PC-9 (cell line): ENCODE results near the gene GRM3. TPM values are rescaled to one million over a fixed set of nuclear protein-coding genes. Genes with fewer than 3 reads are reported as not detected.

Source experiments
- BruUV-seq: library from RNA; stranded (reverse); fragments of 400-500 nt; replicated peaks from 2 replicates; lab custom pipeline; 2021; lab: Mats Ljungman, UMichigan
- CTCF ChIA-PET: fragments of 300-600 bp; sonication (Branson Sonifier 250); formaldehyde crosslinking; loops from one replicate; lab custom pipeline; 2022; ENCODE audit warnings: antibody characterized with exemption; lab: Charles Lee
- POLR2A ChIA-PET: fragments of 300-600 bp; sonication (Branson Sonifier 250); formaldehyde crosslinking; loops from one replicate; lab custom pipeline; 2022; ENCODE audit warnings: antibody characterized with exemption; ENCODE audit not compliant: unreplicated experiment; lab: Charles Lee
- DNase-seq, 2 experiments: peaks; one replicate each; pipeline versions ENCODE4 v3.0.0 to v3.0.0-alpha.2; 2015 to 2022; ENCODE audit warnings: mixed read lengths in 1 of 2
- H2AFZ ChIP-seq: fragments of 200-600 bp; sonication (generic); 2 replicates; pipeline ENCODE4 v1.8.1; 2017; ENCODE audit warnings: antibody characterized with exemption
- H3F3A ChIP-seq: fragments of 200-600 bp; sonication (generic); 2 replicates; pipeline ENCODE4 v1.8.1; 2017; ENCODE audit warnings: antibody characterized with exemption, mild to moderate bottlenecking, low read depth; ENCODE audit not compliant: insufficient read depth
- H3K27ac ChIP-seq: fragments of 200-600 bp; sonication (generic); 2 replicates; pipeline ENCODE4 v1.6.1; 2016; ENCODE audit warnings: mixed run types
- H3K27me3 ChIP-seq: fragments of 200-600 bp; sonication (generic); 2 replicates; pipeline ENCODE4 v1.6.1; 2016; ENCODE audit warnings: low read depth, mixed run types; ENCODE audit not compliant: insufficient read depth
- H3K36me3 ChIP-seq: fragments of 200-600 bp; sonication (generic); 2 replicates; pipeline ENCODE4 v1.6.1; 2016; ENCODE audit warnings: low read depth, mixed run types
- H3K4me1 ChIP-seq: fragments of 200-600 bp; sonication (generic); replicated peaks from 2 replicates; pipeline ENCODE4 v1.6.1; 2016; ENCODE audit warnings: mixed run types; ENCODE audit not compliant: insufficient read depth
- H3K4me2 ChIP-seq: fragments of 200-600 bp; sonication (generic); 2 replicates; pipeline ENCODE4 v1.6.1; 2017; ENCODE audit warnings: mixed run types
- H3K4me3 ChIP-seq: fragments of 200-600 bp; sonication (generic); 2 replicates; pipeline ENCODE4 v1.6.1; 2016; ENCODE audit warnings: mixed run types
- H3K79me2 ChIP-seq: fragments of 200-600 bp; sonication (generic); 2 replicates; pipeline ENCODE4 v1.6.1; 2017; ENCODE audit warnings: low read depth, mixed run types
- H3K9me2 ChIP-seq: fragments of 200-600 bp; sonication (generic); 2 replicates; pipeline ENCODE4 v1.8.1; 2017; ENCODE audit warnings: mild to moderate bottlenecking; ENCODE audit not compliant: insufficient read depth
- H3K9me3 ChIP-seq: fragments of 200-600 bp; sonication (generic); 2 replicates; pipeline ENCODE4 v1.8.1; 2016; ENCODE audit warnings: low read depth; ENCODE audit not compliant: insufficient read depth
- H4K20me1 ChIP-seq: fragments of 200-600 bp; sonication (generic); 2 replicates; pipeline ENCODE4 v1.8.1; 2017; ENCODE audit not compliant: insufficient read depth
- EZH2 ChIP-seq: fragments of 200-600 bp; sonication (generic); IDR thresholded peaks from 2 replicates; pipeline ENCODE4 v1.8.0; 2017; ENCODE audit warnings: antibody characterized with exemption, low read depth
- intact Hi-C: fragments of 100-400 bp; cut with micrococcal nuclease; formaldehyde crosslinking; loops from one replicate; pipeline ENCODE4 v1.10.0; 2022; ENCODE audit not compliant: unreplicated experiment
- total RNA-seq: library from RNA; stranded (reverse); gene quantifications from 2 replicates; pipeline ENCODE4 v1.2.3, GENCODE V29; 2021
- TF ChIP-seq, protein P1 (sequence below): fragments of 200-600 bp; sonication (generic); conservative IDR thresholded peaks from 2 replicates; pipeline ENCODE4 v1.6.1; 2017; ENCODE audit warnings: mixed run types, antibody characterized with exemption, mild to moderate bottlenecking, moderate library complexity

GRM3 gene
- total RNA-seq, 1 experiment from 2014 or later, result not detected

DNA sequence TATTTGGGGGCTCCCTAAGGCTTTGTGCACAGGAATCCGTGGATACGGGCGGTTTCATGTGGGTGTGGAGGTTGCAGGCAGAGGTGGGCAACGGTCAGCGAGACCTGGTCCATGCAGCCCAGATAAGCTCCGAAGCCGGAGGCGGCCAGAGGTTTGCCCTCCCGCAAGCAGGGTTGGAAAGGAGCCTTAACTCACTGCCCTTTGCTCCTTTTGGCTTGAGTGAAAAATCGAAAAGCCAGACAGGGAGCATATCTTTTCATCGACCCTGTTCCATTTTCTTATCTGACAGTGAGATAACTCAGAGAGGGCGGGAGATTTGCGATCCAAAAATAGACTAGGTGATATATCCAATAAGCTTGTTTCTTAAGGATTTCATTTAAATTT is 1.5 kb downstream of the GRM3 start:
- H3K27me3 ChIP-seq, result no peaks in the 10 kb centered on the region
- no peak overlapping the region for H2AFZ ChIP-seq
- TF ChIP-seq EZH2, result no peak
- TF ChIP-seq, protein P1, sequence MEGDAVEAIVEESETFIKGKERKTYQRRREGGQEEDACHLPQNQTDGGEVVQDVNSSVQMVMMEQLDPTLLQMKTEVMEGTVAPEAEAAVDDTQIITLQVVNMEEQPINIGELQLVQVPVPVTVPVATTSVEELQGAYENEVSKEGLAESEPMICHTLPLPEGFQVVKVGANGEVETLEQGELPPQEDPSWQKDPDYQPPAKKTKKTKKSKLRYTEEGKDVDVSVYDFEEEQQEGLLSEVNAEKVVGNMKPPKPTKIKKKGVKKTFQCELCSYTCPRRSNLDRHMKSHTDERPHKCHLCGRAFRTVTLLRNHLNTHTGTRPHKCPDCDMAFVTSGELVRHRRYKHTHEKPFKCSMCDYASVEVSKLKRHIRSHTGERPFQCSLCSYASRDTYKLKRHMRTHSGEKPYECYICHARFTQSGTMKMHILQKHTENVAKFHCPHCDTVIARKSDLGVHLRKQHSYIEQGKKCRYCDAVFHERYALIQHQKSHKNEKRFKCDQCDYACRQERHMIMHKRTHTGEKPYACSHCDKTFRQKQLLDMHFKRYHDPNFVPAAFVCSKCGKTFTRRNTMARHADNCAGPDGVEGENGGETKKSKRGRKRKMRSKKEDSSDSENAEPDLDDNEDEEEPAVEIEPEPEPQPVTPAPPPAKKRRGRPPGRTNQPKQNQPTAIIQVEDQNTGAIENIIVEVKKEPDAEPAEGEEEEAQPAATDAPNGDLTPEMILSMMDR, result no peak
- H3F3A ChIP-seq, result no peaks in the 10 kb centered on the region
- H3K27ac ChIP-seq, result no peak overlapping the region
- H3K79me2 ChIP-seq, result no peaks in the 10 kb centered on the region
- no peaks in the 10 kb centered on the region for H3K4me1 ChIP-seq
- no peak for DNase-seq
- no peaks in the 10 kb centered on the region for H3K9me2 ChIP-seq
- H3K4me3 ChIP-seq, result no peak overlapping the region
- no peaks in the 10 kb centered on the region for H4K20me1 ChIP-seq
- intact Hi-C loops, result no loop called here
- ChIA-PET CTCF (no interaction called here), POLR2A (no interaction called here)
- H3K36me3 ChIP-seq, result no peaks in the 10 kb centered on the region
- H3K9me3 ChIP-seq, result no peaks in the 10 kb centered on the region
- no peak overlapping the region for H3K4me2 ChIP-seq
- BruUV-seq, result no TSS peak

DNA sequence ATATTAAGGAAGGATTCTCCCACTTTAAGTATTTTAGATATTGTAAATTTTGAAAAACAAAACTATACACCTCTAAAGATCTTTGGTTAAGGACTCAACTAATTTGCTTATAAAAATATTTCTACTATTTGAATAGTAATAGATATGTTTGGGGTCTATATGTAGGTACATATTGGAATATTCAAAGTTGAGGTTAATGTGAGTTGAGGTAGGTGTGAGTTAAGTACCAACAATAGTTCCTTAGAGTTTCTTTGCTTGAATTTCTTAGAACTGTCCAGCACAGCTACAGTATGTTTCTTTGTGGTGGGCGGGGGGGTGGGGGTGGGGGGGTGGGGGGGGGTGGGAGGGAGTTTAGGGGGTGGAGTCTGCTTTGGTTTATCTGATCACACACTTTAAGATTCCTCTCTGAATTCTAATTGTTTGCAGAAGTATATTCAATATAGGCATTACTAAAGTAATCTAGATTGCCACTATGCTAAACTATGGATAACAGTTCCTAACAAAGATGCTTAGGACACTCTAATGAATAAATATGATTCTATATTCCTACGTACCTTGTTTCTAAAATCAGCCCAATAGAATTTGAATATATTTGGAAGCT is 2.1 kb downstream of the GRM3 start:
- no peaks in the 10 kb centered on the region for H3K27me3 ChIP-seq
- CTCF ChIA-PET, result no interaction called here
- POLR2A ChIA-PET, result no interaction called here
- no peak overlapping the region for H3K4me2 ChIP-seq
- no TSS peak for BruUV-seq
- no peak for TF ChIP-seq EZH2
- TF ChIP-seq, protein P1, result no peak
- no peaks in the 10 kb centered on the region for H3K9me2 ChIP-seq
- no peaks in the 10 kb centered on the region for H3K36me3 ChIP-seq
- H3K4me3 ChIP-seq, result no peak overlapping the region
- no peak overlapping the region for H3K27ac ChIP-seq
- no peak for DNase-seq
- intact Hi-C loops, result no loop called here
- H2AFZ ChIP-seq, result no peak overlapping the region
- H3K9me3 ChIP-seq, result no peaks in the 10 kb centered on the region
- H3F3A ChIP-seq, result no peaks in the 10 kb centered on the region
- H3K4me1 ChIP-seq, result no peaks in the 10 kb centered on the region
- no peaks in the 10 kb centered on the region for H4K20me1 ChIP-seq
- H3K79me2 ChIP-seq, result no peaks in the 10 kb centered on the region

DNA sequence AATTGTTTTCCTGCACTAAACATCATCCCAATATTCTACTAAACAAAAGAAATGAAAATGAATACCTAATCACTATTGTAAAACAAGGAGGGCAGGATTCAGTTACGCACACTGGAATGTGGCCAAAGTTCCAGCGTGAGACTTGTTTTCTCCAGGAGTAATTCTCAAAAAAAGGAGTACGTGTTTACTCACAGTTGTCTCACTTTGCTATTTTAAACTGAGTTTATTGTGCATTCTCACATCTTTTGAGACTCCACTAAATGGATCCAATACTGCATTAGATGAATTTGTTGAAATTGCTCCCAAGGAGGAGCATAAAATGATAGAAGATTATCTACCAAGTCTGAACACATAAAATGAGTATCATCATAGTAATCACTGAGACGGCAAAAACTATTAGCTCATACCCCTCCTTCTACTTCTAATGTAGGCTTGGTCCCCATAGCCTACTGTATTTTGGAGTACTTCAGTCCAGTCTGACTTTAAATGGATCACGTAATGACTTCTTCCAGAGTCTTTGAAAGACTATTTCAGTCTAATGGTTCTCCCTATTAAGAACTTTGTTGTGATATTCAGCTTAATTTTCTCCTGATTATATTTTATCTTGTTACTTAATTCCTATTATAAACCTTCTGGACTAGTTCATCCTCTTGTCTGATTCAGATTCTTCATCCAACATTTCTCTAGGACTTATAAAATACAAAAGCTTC is 3.8 kb downstream of the GRM3 start:
- TF ChIP-seq EZH2, result no peak
- TF ChIP-seq, protein P1, result no peak
- Histone ChIP-seq H3K27ac (no peak overlapping the region), H3K36me3 (no peaks in the 10 kb centered on the region), H2AFZ (no peak overlapping the region), H3F3A (no peaks in the 10 kb centered on the region), H3K4me1 (no peaks in the 10 kb centered on the region), H4K20me1 (no peaks in the 10 kb centered on the region), H3K79me2 (no peaks in the 10 kb centered on the region), H3K4me2 (no peak overlapping the region), H3K9me3 (no peaks in the 10 kb centered on the region), H3K9me2 (no peaks in the 10 kb centered on the region), H3K27me3 (no peaks in the 10 kb centered on the region), H3K4me3 (no peak overlapping the region)
- ChIA-PET CTCF (no interaction called here), POLR2A (interaction anchor here (0.8 kb wide), 1 partner anchor 113 kb away, joined by 6 read pairs; no protein-coding TSS in a partner anchor)
- DNase-seq, result no peak
- intact Hi-C loops, result no loop called here
- BruUV-seq, result no TSS peak
